Transverse colon (tissue), 4 donors: ENCODE measurements around the gene RFC2. TPM values are rescaled to one million over a fixed set of nuclear protein-coding genes. Genes with fewer than 3 reads are reported as not detected.

Experiments used
- DNase-seq: peaks from one replicate; pipeline ENCODE4 v3.0.0-alpha.2; 2019
- H3K27ac ChIP-seq, 4 donors: fragments of 200-600 bp; sonication (generic); 2 replicates each; pipeline ENCODE4 v1.5.1; 2016 to 2018; ENCODE audit warnings: inconsistent platforms in 4 of 4
- H3K27me3 ChIP-seq: fragments of 200-600 bp; sonication (generic); 2 replicates; pipeline ENCODE4 v1.5.1; 2017; ENCODE audit warnings: inconsistent platforms
- H3K36me3 ChIP-seq, 4 donors: fragments of 200-600 bp; sonication (generic); 2 replicates each; pipeline ENCODE4 v1.5.1; 2017 to 2019; ENCODE audit warnings: inconsistent platforms in 4 of 4
- H3K4me1 ChIP-seq, 4 donors: fragments of 200-600 bp; sonication (generic); 2 replicates each; pipeline ENCODE4 v1.5.1; 2017 to 2020; ENCODE audit warnings: inconsistent platforms in 4 of 4
- H3K4me3 ChIP-seq, 4 donors: fragments of 200-600 bp; sonication (generic); 1 replicate in 1 of 4; 2 replicates in 3 of 4; pipeline versions ENCODE4 v1.5.1 to v1.6.1; 2017 to 2019; ENCODE audit warnings: inconsistent platforms in 4 of 4
- H3K9me3 ChIP-seq, 2 donors: fragments of 200-600 bp; sonication (generic); 2 replicates each; pipeline ENCODE4 v1.5.1; 2017 to 2019; ENCODE audit warnings: inconsistent platforms in 2 of 2
- EP300 ChIP-seq: sonication (generic); formaldehyde crosslinking; IDR thresholded peaks from one replicate; pipeline ENCODE4 v1.6.1; 2017; ENCODE audit warnings: antibody characterized with exemption, low read depth
- POLR2A ChIP-seq: fragments of 450-650 bp; IDR thresholded peaks from one replicate; pipeline ENCODE4 v1.6.1; 2016; ENCODE audit warnings: antibody characterized with exemption, mild to moderate bottlenecking, moderate library complexity
- POLR2AphosphoS5 ChIP-seq, 3 donors: sonication (generic); formaldehyde crosslinking; IDR thresholded peaks; one replicate each; pipeline ENCODE4 v1.6.1; 2016; ENCODE audit warnings: antibody characterized with exemption in 3 of 3
- WGBS, 2 donors: methylation state at CpG; one replicate each; pipeline ENCODE4 v1.1.5; 2018; ENCODE audit warnings: low coverage in 1 of 2; 5-methylcytosine and 5-hydroxymethylcytosine counted together
- in situ Hi-C, 4 donors: fragments of 200-750 bp; cut with MboI; loops; one replicate each; pipeline versions ENCODE4 v1.15.0 to v1.15.1; 2017; ENCODE audit warnings: low sequenced_read_pairs in 3 of 4, low pct_ligation_motif_present in 1 of 4, low pct_unique_long_range_greater_than_20kb in 1 of 4
- intact Hi-C: fragments of 100-400 bp; cut with DNase I; formaldehyde crosslinking; loops from one replicate; pipeline ENCODE4 v1.15.1; 2023; ENCODE audit warnings: low total_unique reads
- total RNA-seq, 4 donors: library from RNA; depleted of rRNA; stranded (reverse); fragments of >200 nt; gene quantifications; one replicate each; pipeline ENCODE4 v1.1.0, GENCODE V29; 2016
- TF ChIP-seq, protein P1 (sequence below), 5 experiments: fragments of 200-600 bp in 3 of 5; fragments of 450-650 bp in 2 of 5; sonication (generic) in 3 of 5; IDR thresholded peaks; 1 replicate in 2 of 5; 2 replicates in 3 of 5; pipeline ENCODE4 v1.5.1; 2016 to 2017; ENCODE audit warnings: antibody characterized with exemption in 5 of 5, inconsistent platforms in 3 of 5, mild to moderate bottlenecking in 2 of 5, moderate library complexity in 1 of 5

RFC2 gene
- total RNA-seq, 4 donors from 2014 or later = 6.7 to 17.3 (median 9.3) TPM

DNA sequence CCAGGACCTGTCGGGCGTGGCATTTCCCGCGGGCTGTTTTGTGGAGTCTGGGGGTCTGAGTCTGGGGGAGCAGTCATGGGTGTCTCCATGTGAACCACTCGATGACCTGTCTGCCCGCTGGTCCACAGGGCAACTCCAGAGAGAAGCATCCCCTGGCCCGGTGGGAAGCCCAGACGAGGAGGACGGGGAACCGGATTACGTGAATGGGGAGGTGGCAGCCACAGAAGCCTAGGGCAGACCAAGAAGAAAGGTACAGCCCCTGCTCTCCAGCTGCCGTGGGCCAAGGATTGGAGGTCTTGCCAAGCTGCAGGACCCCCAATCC, 29.7 kb downstream of the RFC2 start:
- 76% methylated on average over 12 of the region's 12 CpGs; no CpG with 5 or more reads in 1 of the 2 donors for WGBS, 2 donors
- Histone ChIP-seq H3K4me3 (no peak overlapping the region), H3K36me3 (no peaks in the 10 kb centered on the region), H3K4me1 (no peaks in the 10 kb centered on the region), H3K9me3 (no peaks in the 10 kb centered on the region), H3K27ac (no peak overlapping the region), H3K27me3 (no peaks in the 10 kb centered on the region)
- no peak for DNase-seq
- in situ Hi-C loops (no loop called here), intact Hi-C loops (no loop called here)
- TF ChIP-seq EP300 (no peak), POLR2A (no peak), POLR2AphosphoS5 (IDR thresholded peaks at IDR 0.05) (no peak)
- TF ChIP-seq, protein P1, sequence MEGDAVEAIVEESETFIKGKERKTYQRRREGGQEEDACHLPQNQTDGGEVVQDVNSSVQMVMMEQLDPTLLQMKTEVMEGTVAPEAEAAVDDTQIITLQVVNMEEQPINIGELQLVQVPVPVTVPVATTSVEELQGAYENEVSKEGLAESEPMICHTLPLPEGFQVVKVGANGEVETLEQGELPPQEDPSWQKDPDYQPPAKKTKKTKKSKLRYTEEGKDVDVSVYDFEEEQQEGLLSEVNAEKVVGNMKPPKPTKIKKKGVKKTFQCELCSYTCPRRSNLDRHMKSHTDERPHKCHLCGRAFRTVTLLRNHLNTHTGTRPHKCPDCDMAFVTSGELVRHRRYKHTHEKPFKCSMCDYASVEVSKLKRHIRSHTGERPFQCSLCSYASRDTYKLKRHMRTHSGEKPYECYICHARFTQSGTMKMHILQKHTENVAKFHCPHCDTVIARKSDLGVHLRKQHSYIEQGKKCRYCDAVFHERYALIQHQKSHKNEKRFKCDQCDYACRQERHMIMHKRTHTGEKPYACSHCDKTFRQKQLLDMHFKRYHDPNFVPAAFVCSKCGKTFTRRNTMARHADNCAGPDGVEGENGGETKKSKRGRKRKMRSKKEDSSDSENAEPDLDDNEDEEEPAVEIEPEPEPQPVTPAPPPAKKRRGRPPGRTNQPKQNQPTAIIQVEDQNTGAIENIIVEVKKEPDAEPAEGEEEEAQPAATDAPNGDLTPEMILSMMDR (IDR thresholded peaks at IDR 0.05) = no peak

DNA sequence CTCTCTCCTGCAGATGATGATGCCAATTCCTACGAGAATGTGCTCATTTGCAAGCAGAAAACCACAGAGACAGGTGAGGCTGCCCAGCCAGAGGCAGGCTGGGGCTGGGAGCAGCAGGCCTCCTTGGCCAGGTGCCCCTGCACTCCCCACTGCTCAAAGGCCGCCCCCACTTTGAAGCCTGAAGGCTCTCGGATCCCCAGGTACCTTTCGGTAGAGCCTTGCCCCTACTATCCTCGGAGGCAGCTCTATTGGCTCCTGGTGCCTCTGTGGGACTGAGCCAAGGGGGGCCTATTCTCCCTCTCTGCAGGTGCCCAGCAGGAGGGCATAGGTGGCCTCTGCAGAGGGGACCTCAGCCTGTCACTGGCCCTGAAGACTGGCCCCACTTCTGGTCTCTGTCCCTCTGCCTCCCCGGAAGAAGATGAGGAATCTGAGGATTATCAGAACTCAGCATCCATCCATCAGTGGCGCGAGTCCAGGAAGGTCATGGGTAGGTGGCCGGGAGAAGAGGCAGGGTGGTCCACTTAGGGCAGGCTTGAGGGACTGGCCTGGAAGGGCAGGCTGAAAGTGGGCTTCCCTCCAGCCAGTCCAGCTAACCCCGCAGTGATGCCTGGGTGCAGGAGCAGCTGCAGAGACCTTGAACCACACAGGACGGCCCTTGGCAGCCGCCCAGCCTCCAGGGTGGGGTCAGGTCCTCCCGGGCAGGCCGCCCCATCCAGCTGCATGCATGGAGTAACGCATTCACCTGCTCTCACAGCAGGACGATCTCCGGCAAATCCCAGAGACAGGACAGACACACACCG, 30.3 kb downstream of the RFC2 start:
- intact Hi-C loops (no loop called here), in situ Hi-C loops (no loop called here)
- Histone ChIP-seq H3K27ac (no peak overlapping the region), H3K36me3 (no peaks in the 10 kb centered on the region), H3K4me1 (no peaks in the 10 kb centered on the region), H3K27me3 (no peaks in the 10 kb centered on the region), H3K4me3 (no peak overlapping the region), H3K9me3 (no peaks in the 10 kb centered on the region)
- DNase-seq = no peak
- no peak for TF ChIP-seq POLR2A
- no peak for TF ChIP-seq EP300
- TF ChIP-seq, protein P1 (IDR thresholded peaks at IDR 0.05) = no peak
- TF ChIP-seq POLR2AphosphoS5 (IDR thresholded peaks at IDR 0.05) = no peak
- 58% methylated on average over 18 of the region's 18 CpGs; no CpG with 5 or more reads in 1 of the 2 donors for WGBS, 2 donors

DNA sequence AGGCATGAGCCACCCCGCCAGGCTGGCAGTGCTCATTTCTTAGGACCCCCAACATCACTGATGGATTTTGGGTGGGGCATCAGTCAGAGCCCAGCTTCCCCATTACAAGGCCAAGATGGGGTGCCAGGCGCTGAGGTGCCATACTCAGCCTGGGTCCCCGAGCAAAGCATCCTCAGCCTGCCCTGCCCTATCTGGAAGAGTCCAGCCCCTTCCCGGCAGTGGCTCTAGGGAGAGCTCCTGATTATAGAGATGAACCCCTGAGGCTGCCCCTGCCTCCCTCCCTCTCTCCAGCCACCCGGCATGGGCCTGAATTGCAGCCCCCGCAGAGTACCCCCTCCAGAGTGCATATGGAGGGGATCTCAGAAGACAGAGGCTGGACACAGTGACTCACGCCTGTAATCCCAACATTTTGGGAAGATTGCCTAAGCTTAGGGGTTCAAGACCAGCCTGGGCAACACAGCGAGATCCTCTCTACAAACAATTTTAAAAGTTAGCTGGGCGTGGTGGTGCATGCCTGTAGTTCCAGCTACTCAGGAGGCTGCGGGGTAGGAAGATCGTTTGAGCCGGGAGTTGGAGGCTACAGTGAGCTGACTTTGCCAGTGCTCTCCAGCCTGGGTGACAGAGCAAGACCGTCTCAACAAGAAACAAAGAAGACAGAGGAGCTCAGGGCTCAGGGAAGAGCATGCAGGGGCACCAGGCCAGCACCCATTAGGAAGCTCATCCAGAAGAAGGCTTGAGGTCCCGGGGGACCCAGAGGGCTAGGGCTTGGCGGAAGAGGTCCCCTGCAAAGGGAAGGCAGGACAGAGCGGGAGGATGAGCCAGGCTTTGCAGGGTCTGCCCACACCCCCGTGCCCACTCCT, 31.1 kb downstream of the RFC2 start:
- no peaks in the 10 kb centered on the region for H3K27me3 ChIP-seq
- intact Hi-C loops = no loop called here
- H3K36me3 ChIP-seq = no peaks in the 10 kb centered on the region
- no peaks in the 10 kb centered on the region for H3K4me1 ChIP-seq
- WGBS, 2 donors = 79 to 80% methylated on average over 2 to 17 of the region's 17 CpGs
- TF ChIP-seq POLR2AphosphoS5 (IDR thresholded peaks at IDR 0.05) = no peak
- no peak for TF ChIP-seq POLR2A
- TF ChIP-seq, protein P1 (IDR thresholded peaks at IDR 0.05) = no peak
- TF ChIP-seq EP300 = no peak
- in situ Hi-C loops = no loop called here
- no peak overlapping the region for H3K4me3 ChIP-seq
- H3K9me3 ChIP-seq = no peaks in the 10 kb centered on the region
- no peak overlapping the region for H3K27ac ChIP-seq
- DNase-seq = no peak

DNA sequence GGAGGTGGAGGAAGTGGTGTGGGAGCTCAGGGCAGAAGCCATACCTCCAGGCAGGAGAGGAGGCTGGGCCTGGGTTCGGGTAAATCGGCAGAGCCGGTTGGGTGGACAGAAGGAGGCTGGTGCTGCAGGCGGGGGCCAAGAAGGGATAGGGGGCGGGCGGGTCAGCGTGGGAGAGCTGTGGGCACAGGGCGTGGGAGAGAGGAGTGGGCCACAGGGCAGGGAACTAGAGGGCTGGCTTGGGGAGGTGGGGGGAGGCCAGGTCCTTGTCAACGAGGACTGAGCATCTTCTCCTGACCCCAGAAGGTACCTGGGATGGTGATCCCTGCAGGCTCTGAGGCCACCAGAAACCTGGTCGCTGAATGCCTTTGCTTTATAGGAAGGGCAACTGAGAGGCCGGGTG, 32.5 kb downstream of the RFC2 start:
- no peak for DNase-seq
- Histone ChIP-seq H3K27ac (no peak overlapping the region), H3K4me3 (no peak overlapping the region), H3K4me1 (peaks cover 0 to 4% (median 0%) of the 10 kb centered on the region in 4 donors), H3K27me3 (no peaks in the 10 kb centered on the region), H3K9me3 (no peaks in the 10 kb centered on the region), H3K36me3 (no peaks in the 10 kb centered on the region)
- TF ChIP-seq EP300 = no peak
- TF ChIP-seq, protein P1 (IDR thresholded peaks at IDR 0.05) = no peak
- TF ChIP-seq POLR2AphosphoS5 (IDR thresholded peaks at IDR 0.05) = no peak
- no peak for TF ChIP-seq POLR2A
- in situ Hi-C loops (no loop called here), intact Hi-C loops (no loop called here)
- WGBS, 2 donors = 92 to 95% methylated on average over 3 to 11 of the region's 11 CpGs
